ENCODE results near the gene ATRNL1.

Gene ATRNL1

GRCh38 chr10:115861455-115861854, 768.3 kb downstream of the ATRNL1 start:
- Histone ChIP-seq H3K4me3 (ENCODE audit: insufficient read depth, low read depth, low read length) (no peak overlapping the region), H3K4me1 (ENCODE audit: control insufficient read depth, insufficient read depth, low read length) (no peaks in the 10 kb centered on the region), H3K36me3 (ENCODE audit: control insufficient read depth, insufficient read depth, low read length) (no peaks in the 10 kb centered on the region), H3K9me3 (ENCODE audit: control insufficient read depth, low read length) (no peaks in the 10 kb centered on the region), H3K27me3 (ENCODE audit: control insufficient read depth, insufficient read depth, low read length, poor library complexity, severe bottlenecking) (no peaks in the 10 kb centered on the region), H3K27ac (ENCODE audit: insufficient read depth, low read depth, low read length, poor library complexity, severe bottlenecking) (no peak overlapping the region)
- WGBS, 2 experiments: 100% methylated on average over 2 of the region's 2 CpGs; no CpG with 5 or more reads in 1 of the 2 experiments

DNA sequence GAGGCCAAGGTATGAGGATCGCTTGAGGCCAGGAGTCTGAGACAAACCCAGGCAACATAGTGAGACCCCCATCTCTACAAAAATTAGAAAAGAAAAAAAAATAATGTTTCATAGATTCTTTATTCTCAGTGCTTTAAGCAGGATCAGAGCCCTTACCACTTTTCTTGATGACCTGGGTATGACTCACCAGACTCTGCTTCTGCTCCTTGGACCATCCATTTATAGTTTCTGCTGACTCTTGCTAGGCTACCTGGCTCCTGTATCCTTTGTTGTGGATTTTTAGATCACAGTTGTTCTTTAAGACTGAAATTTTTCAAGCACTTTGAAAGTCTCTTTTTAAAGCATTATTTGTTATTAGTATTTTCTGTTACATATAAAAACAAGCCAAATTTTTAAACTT, 768.7 kb downstream of the ATRNL1 start:
- H3K9me3 ChIP-seq (ENCODE audit: control insufficient read depth, low read length): no peaks in the 10 kb centered on the region
- 94 to 100% methylated on average over 1 of the region's 1 CpG for WGBS, 2 experiments
- no peaks in the 10 kb centered on the region for H3K4me1 ChIP-seq (ENCODE audit: control insufficient read depth, insufficient read depth, low read length)
- H3K36me3 ChIP-seq (ENCODE audit: control insufficient read depth, insufficient read depth, low read length): no peaks in the 10 kb centered on the region
- H3K27ac ChIP-seq (ENCODE audit: insufficient read depth, low read depth, low read length, poor library complexity, severe bottlenecking): no peak overlapping the region
- H3K27me3 ChIP-seq (ENCODE audit: control insufficient read depth, insufficient read depth, low read length, poor library complexity, severe bottlenecking): no peaks in the 10 kb centered on the region
- H3K4me3 ChIP-seq (ENCODE audit: insufficient read depth, low read depth, low read length): no peak overlapping the region

GRCh38 chr10:115866174-115866573, 773.0 kb downstream of the ATRNL1 start:
- 100% methylated on average over 1 of the region's 1 CpG; no CpG with 5 or more reads in 1 of the 2 experiments for WGBS, 2 experiments
- Histone ChIP-seq H3K4me1 (ENCODE audit: control insufficient read depth, insufficient read depth, low read length) (no peaks in the 10 kb centered on the region), H3K36me3 (ENCODE audit: control insufficient read depth, insufficient read depth, low read length) (no peaks in the 10 kb centered on the region), H3K9me3 (ENCODE audit: control insufficient read depth, low read length) (no peaks in the 10 kb centered on the region), H3K27ac (ENCODE audit: insufficient read depth, low read depth, low read length, poor library complexity, severe bottlenecking) (no peak overlapping the region), H3K4me3 (ENCODE audit: insufficient read depth, low read depth, low read length) (no peak overlapping the region), H3K27me3 (ENCODE audit: control insufficient read depth, insufficient read depth, low read length, poor library complexity, severe bottlenecking) (no peaks in the 10 kb centered on the region)

DNA sequence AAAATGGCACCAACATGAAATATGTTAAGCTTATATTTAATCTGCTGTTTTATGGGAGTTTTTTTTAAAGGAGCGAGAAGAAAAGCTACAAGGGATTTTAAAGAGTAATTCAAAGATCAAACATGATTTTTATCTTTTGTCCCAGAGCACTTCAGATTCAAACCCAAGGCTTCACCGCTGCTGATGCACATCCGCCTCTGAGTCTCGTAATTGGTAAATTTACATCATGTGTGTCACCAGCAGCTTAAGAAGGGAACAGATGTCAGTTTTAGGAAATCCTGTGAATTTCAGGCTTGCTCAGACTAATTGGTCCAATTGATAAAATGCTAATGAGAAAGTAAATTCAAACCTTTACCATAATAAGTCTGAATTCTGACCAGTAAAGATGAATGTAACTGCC, 773.5 kb downstream of the ATRNL1 start:
- 93 to 95% methylated on average over 4 of the region's 4 CpGs for WGBS, 2 experiments
- no peak overlapping the region for H3K27ac ChIP-seq (ENCODE audit: insufficient read depth, low read depth, low read length, poor library complexity, severe bottlenecking)
- no peaks in the 10 kb centered on the region for H3K36me3 ChIP-seq (ENCODE audit: control insufficient read depth, insufficient read depth, low read length)
- H3K4me3 ChIP-seq (ENCODE audit: insufficient read depth, low read depth, low read length): no peak overlapping the region
- H3K9me3 ChIP-seq (ENCODE audit: control insufficient read depth, low read length): no peaks in the 10 kb centered on the region
- no peaks in the 10 kb centered on the region for H3K27me3 ChIP-seq (ENCODE audit: control insufficient read depth, insufficient read depth, low read length, poor library complexity, severe bottlenecking)
- no peaks in the 10 kb centered on the region for H3K4me1 ChIP-seq (ENCODE audit: control insufficient read depth, insufficient read depth, low read length)

- WGBS, 2 experiments: 86 to 100% methylated on average over 1 to 2 of the region's 2 CpGs
- Histone ChIP-seq H3K4me1 (ENCODE audit: control insufficient read depth, insufficient read depth, low read length) (no peaks in the 10 kb centered on the region), H3K36me3 (ENCODE audit: control insufficient read depth, insufficient read depth, low read length) (no peaks in the 10 kb centered on the region), H3K27me3 (ENCODE audit: control insufficient read depth, insufficient read depth, low read length, poor library complexity, severe bottlenecking) (no peaks in the 10 kb centered on the region), H3K9me3 (ENCODE audit: control insufficient read depth, low read length) (no peaks in the 10 kb centered on the region), H3K4me3 (ENCODE audit: insufficient read depth, low read depth, low read length) (no peak overlapping the region), H3K27ac (ENCODE audit: insufficient read depth, low read depth, low read length, poor library complexity, severe bottlenecking) (no peak overlapping the region)
Measured at GRCh38 chr10:115867305-115867704, 774.1 kb downstream of the ATRNL1 start.

- no peaks in the 10 kb centered on the region for H3K27me3 ChIP-seq (ENCODE audit: control insufficient read depth, insufficient read depth, low read length, poor library complexity, severe bottlenecking)
- no peaks in the 10 kb centered on the region for H3K36me3 ChIP-seq (ENCODE audit: control insufficient read depth, insufficient read depth, low read length)
- WGBS, 2 experiments: 100% methylated on average over 1 of the region's 1 CpG; no CpG with 5 or more reads in 1 of the 2 experiments
- no peak overlapping the region for H3K4me3 ChIP-seq (ENCODE audit: insufficient read depth, low read depth, low read length)
- no peak overlapping the region for H3K27ac ChIP-seq (ENCODE audit: insufficient read depth, low read depth, low read length, poor library complexity, severe bottlenecking)
- no peaks in the 10 kb centered on the region for H3K4me1 ChIP-seq (ENCODE audit: control insufficient read depth, insufficient read depth, low read length)
- no peaks in the 10 kb centered on the region for H3K9me3 ChIP-seq (ENCODE audit: control insufficient read depth, low read length)
Measured at GRCh38 chr10:115871855-115872254, 778.7 kb downstream of the ATRNL1 start.

DNA sequence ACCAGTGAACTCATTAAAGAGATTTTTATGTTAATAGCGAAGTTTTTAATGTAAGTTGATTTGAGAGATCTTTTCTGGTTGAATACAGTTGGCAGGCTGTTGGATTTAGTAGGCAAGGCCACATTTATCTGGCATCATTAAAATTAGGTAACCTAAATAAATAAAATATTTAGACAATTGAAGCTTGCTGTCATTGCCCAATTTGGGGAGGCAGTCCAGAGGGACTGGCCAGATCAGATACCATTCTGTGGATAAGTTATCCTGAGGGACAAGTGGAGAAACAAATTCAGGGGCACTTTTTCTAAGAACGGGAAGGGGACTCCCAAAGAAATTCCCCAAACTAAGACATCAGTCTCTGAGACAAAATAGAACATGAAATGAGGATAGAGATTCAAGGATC, 782.0 kb downstream of the ATRNL1 start:
- WGBS, 2 experiments: 100% methylated on average over 1 of the region's 2 CpGs; no CpG with 5 or more reads in 1 of the 2 experiments
- Histone ChIP-seq H3K4me3 (ENCODE audit: insufficient read depth, low read depth, low read length) (no peak overlapping the region), H3K4me1 (ENCODE audit: control insufficient read depth, insufficient read depth, low read length) (no peaks in the 10 kb centered on the region), H3K36me3 (ENCODE audit: control insufficient read depth, insufficient read depth, low read length) (no peaks in the 10 kb centered on the region), H3K9me3 (ENCODE audit: control insufficient read depth, low read length) (no peaks in the 10 kb centered on the region), H3K27ac (ENCODE audit: insufficient read depth, low read depth, low read length, poor library complexity, severe bottlenecking) (no peak overlapping the region), H3K27me3 (ENCODE audit: control insufficient read depth, insufficient read depth, low read length, poor library complexity, severe bottlenecking) (no peaks in the 10 kb centered on the region)

DNA sequence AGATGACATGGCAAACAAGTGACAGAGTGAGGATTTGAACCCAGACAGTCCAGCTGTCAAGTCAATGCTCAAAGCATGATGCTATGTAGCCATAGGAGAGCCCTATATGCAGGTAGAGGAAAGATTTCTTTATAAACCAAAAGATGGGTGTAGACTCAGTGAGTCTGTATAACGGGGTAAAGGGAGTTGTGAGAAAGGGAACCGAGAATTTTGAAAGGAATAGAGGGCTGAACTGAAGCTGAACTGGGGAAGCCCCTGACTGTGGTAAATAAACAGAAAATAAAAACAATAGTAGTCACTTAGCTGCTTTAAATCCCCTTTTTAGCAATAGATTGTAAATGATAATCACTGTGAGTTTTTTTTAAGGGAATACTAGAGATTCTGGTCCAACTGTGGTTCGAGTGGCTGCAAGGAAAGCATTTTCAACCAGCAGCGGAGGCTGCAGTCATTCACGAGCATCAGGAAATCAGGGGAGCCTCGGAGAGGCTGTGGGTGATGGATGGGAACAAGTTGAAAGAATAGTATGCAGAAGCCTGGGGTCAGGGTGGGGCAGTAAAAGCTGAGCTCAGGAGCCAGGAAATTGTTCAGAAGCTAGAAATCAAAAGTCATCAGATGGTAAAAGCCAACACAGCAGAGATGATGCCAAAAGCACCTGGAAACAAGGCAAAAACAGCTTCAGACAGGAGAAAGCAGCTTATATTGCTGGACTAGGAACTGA, 786.4 kb downstream of the ATRNL1 start:
- no peak overlapping the region for H3K4me3 ChIP-seq (ENCODE audit: insufficient read depth, low read depth, low read length)
- no peak overlapping the region for H3K27ac ChIP-seq (ENCODE audit: insufficient read depth, low read depth, low read length, poor library complexity, severe bottlenecking)
- H3K27me3 ChIP-seq (ENCODE audit: control insufficient read depth, insufficient read depth, low read length, poor library complexity, severe bottlenecking): no peaks in the 10 kb centered on the region
- WGBS, 2 experiments: 72% methylated on average over 6 of the region's 6 CpGs
- H3K9me3 ChIP-seq (ENCODE audit: control insufficient read depth, low read length): no peaks in the 10 kb centered on the region
- H3K36me3 ChIP-seq (ENCODE audit: control insufficient read depth, insufficient read depth, low read length): no peaks in the 10 kb centered on the region
- H3K4me1 ChIP-seq (ENCODE audit: control insufficient read depth, insufficient read depth, low read length): no peaks in the 10 kb centered on the region

DNA sequence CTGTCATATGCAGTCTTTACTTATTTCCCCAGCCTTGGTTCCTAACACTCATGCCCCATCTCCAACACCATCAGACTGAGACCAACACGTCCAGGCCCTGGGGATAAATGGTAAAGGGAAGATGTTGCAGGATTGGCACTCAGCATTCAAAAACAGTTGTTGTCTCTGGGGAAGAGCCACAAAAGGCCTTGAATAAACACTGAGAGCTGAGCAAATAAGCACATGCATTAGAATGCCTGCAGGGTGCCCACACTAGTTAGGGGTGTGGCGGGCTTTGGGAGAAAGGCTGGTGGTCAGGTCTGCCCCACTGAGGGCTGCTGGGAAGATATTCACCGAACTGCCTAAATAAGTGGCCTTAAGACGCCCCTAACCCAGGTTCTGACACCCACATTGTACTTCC, 788.9 kb downstream of the ATRNL1 start:
- Histone ChIP-seq H3K9me3 (ENCODE audit: control insufficient read depth, low read length) (no peaks in the 10 kb centered on the region), H3K27me3 (ENCODE audit: control insufficient read depth, insufficient read depth, low read length, poor library complexity, severe bottlenecking) (no peaks in the 10 kb centered on the region), H3K4me3 (ENCODE audit: insufficient read depth, low read depth, low read length) (no peak overlapping the region), H3K4me1 (ENCODE audit: control insufficient read depth, insufficient read depth, low read length) (no peaks in the 10 kb centered on the region), H3K27ac (ENCODE audit: insufficient read depth, low read depth, low read length, poor library complexity, severe bottlenecking) (no peak overlapping the region), H3K36me3 (ENCODE audit: control insufficient read depth, insufficient read depth, low read length) (no peaks in the 10 kb centered on the region)
- WGBS, 2 experiments: 42 to 48% methylated on average over 4 of the region's 4 CpGs

DNA sequence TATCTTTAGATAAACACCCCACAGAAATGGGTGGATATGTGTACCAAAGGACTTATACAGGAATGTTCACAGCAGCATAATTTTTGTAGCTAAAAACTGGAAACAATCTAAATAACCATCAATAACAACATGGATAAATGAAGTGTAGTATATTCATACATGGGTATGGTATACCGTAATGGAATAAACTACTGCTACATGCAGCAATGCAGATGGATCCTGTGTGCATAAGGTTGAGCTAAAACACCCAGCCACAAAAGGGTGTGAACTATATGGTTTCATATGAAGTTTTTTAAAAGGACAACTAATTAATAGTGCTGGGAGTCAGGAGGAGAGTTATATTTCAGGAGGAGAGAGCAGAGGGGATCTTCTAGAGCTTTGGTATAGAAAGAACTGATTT, 790.2 kb downstream of the ATRNL1 start:
- Histone ChIP-seq H3K36me3 (ENCODE audit: control insufficient read depth, insufficient read depth, low read length) (no peaks in the 10 kb centered on the region), H3K9me3 (ENCODE audit: control insufficient read depth, low read length) (no peaks in the 10 kb centered on the region), H3K27ac (ENCODE audit: insufficient read depth, low read depth, low read length, poor library complexity, severe bottlenecking) (no peak overlapping the region), H3K4me1 (ENCODE audit: control insufficient read depth, insufficient read depth, low read length) (no peaks in the 10 kb centered on the region), H3K4me3 (ENCODE audit: insufficient read depth, low read depth, low read length) (no peak overlapping the region), H3K27me3 (ENCODE audit: control insufficient read depth, insufficient read depth, low read length, poor library complexity, severe bottlenecking) (no peaks in the 10 kb centered on the region)
- 100% methylated on average over 1 of the region's 1 CpG for whole genome bisulfite sequencing, 2 experiments
